ENCODE data around the gene RTCA. TPM values are rescaled to one million over a fixed set of nuclear protein-coding genes. Genes with fewer than 3 reads are reported as not detected.
"Not testable (repeated sequence)": the region's sequence is repeated elsewhere in the genome, so short reads cannot be mapped to it uniquely, and the experiment has no call there.

RTCA gene
- total RNA-seq, 1 experiment from 2014 or later = 41.7 TPM

DNA sequence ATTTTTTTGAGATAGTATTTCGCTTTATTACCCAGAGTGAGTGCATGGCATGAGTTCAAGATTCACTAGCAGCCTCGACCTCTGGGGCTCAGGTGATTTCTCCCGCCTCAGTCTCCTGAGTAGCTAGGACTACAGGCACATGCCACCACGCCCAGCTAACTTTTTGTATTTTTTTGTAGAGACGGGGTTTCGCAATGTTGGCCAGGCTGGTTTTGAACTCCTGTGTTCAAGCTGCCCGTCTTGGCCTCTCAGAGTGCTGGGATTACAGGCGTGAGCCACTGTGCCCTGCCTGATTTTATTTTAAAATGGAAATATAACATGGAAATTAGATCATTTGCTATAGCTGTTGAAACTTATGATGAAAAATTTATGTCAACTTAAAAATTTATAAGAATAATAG is 30.1 kb downstream of the RTCA start:
- Histone ChIP-seq H3K79me2 (ENCODE audit: low read length) (no peaks in the 10 kb centered on the region), H3K9me2 (replicated peaks; ENCODE audit: low read length) (no peaks in the 10 kb centered on the region), H3K4me2 (ENCODE audit: low read length) (no peak overlapping the region), H3K9ac (ENCODE audit: low read length) (no peak overlapping the region), H3K4me1 (ENCODE audit: insufficient read depth, low read length) (no peaks in the 10 kb centered on the region), H3K4me3 (ENCODE audit: low read length) (no peak overlapping the region), H3K36me3 (ENCODE audit: low read depth, low read length) (peaks cover 6% of the 10 kb centered on the region), H3K9me3 (ENCODE audit: low read length) (no peaks in the 10 kb centered on the region), H4K20me1 (ENCODE audit: low read length) (no peaks in the 10 kb centered on the region), H2AFZ (ENCODE audit: low read length) (no peak overlapping the region), H3K27ac (ENCODE audit: low read length) (no peak overlapping the region), H3F3A (ENCODE audit: low read length, unreplicated experiment) (no peaks in the 10 kb centered on the region), H3K27me3 (ENCODE audit: low read length) (no peaks in the 10 kb centered on the region)
- TF ChIP-seq EZH2phosphoT487 (IDR thresholded peaks at IDR 0.05; ENCODE audit: borderline replicate concordance, low read length) (no peak), EZH2 (IDR thresholded peaks at IDR 0.05; ENCODE audit: low read length, unreplicated experiment) (no peak)
- TF ChIP-seq, protein P1, sequence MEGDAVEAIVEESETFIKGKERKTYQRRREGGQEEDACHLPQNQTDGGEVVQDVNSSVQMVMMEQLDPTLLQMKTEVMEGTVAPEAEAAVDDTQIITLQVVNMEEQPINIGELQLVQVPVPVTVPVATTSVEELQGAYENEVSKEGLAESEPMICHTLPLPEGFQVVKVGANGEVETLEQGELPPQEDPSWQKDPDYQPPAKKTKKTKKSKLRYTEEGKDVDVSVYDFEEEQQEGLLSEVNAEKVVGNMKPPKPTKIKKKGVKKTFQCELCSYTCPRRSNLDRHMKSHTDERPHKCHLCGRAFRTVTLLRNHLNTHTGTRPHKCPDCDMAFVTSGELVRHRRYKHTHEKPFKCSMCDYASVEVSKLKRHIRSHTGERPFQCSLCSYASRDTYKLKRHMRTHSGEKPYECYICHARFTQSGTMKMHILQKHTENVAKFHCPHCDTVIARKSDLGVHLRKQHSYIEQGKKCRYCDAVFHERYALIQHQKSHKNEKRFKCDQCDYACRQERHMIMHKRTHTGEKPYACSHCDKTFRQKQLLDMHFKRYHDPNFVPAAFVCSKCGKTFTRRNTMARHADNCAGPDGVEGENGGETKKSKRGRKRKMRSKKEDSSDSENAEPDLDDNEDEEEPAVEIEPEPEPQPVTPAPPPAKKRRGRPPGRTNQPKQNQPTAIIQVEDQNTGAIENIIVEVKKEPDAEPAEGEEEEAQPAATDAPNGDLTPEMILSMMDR (conservative IDR thresholded peaks at IDR 0.05; ENCODE audit: low read depth, low read length) = no peak
- ATAC-seq = no peak
- no peak for DNase-seq
- CTCF ChIA-PET = no interaction called here
- intact Hi-C loops (cut with micrococcal nuclease) = loop anchor here (10.0 kb wide), 1 partner anchor 159 kb away; no protein-coding TSS in a partner anchor
- no TSS peak for BruUV-seq (replicated peaks)
- POLR2A ChIA-PET (ENCODE audit: unreplicated experiment) = interaction anchor here (0.7 kb wide), 1 partner anchor 71 kb away, joined by 3 read pairs; no protein-coding TSS in a partner anchor

DNA sequence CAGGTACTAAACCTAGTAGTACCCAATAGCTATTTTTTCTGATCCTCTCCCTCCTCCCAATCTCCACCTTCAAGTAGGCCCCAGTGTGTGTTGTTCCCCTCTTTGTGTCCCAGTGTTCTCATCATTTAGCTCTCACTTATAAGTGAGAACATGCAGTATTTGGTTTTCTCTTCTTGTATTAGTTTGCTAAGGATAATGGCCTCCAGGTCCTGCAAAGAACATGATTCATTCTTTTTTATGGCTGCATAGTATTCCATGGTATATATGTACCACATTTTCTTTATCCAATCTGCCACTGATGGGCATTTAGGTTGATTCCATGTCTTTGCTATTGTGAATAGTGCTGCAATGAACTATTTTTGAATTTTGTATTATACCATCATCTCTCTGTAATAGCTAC is 31.0 kb downstream of the RTCA start:
- H3K4me2 ChIP-seq (ENCODE audit: low read length); H3K4me1 ChIP-seq (ENCODE audit: insufficient read depth, low read length); POLR2A ChIA-PET (ENCODE audit: unreplicated experiment); H3K9me2 ChIP-seq (replicated peaks; ENCODE audit: low read length); H3K9me3 ChIP-seq (ENCODE audit: low read length); H3F3A ChIP-seq (ENCODE audit: low read length, unreplicated experiment); BruUV-seq (replicated peaks); H3K36me3 ChIP-seq (ENCODE audit: low read depth, low read length); H3K4me3 ChIP-seq (ENCODE audit: low read length); H2AFZ ChIP-seq (ENCODE audit: low read length); H3K27me3 ChIP-seq (ENCODE audit: low read length); H4K20me1 ChIP-seq (ENCODE audit: low read length); ATAC-seq; DNase-seq; CTCF ChIA-PET; H3K79me2 ChIP-seq (ENCODE audit: low read length); H3K9ac ChIP-seq (ENCODE audit: low read length); H3K27ac ChIP-seq (ENCODE audit: low read length): not testable (repeated sequence)
- intact Hi-C loops (cut with micrococcal nuclease) = loop anchor here (10.0 kb wide), 1 partner anchor 158 kb away; no protein-coding TSS in a partner anchor

DNA sequence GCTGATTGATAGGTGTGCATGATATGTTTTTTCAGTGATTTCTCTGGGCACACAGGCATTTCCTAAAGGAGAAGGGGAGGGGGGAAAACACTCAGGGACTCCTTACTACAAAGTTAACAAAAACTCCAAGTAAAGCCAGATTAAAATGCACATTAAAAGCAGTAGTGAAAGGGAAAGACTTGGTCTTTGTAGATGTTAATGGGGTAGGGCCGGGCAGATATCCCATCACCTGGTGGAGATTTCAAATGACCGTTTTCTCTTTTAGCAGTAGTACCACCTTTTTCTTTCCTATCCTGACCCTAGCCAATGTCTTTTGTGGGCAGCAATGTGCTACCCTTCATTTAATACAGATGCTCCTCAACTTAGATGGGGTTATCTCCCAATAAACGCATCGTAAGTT is 32.5 kb downstream of the RTCA start:
- CTCF ChIA-PET = no interaction called here
- H3K4me2 ChIP-seq (ENCODE audit: low read length) = no peak overlapping the region

More for the DNA sequence above, 32.5 kb downstream of the RTCA start:
- POLR2A ChIA-PET (ENCODE audit: unreplicated experiment) = no interaction called here
- intact Hi-C loops (cut with micrococcal nuclease) = loop anchor here (10.0 kb wide), 1 partner anchor 156 kb away; no protein-coding TSS in a partner anchor
- Histone ChIP-seq H3K9me3 (ENCODE audit: low read length) (no peaks in the 10 kb centered on the region), H3K9ac (ENCODE audit: low read length) (no peak overlapping the region), H3K4me1 (ENCODE audit: insufficient read depth, low read length) (no peaks in the 10 kb centered on the region), H3K27me3 (ENCODE audit: low read length) (no peaks in the 10 kb centered on the region), H3K36me3 (ENCODE audit: low read depth, low read length) (no peaks in the 10 kb centered on the region), H3K27ac (ENCODE audit: low read length) (no peak overlapping the region), H3F3A (ENCODE audit: low read length, unreplicated experiment) (no peaks in the 10 kb centered on the region), H3K79me2 (ENCODE audit: low read length) (no peaks in the 10 kb centered on the region), H2AFZ (ENCODE audit: low read length) (no peak overlapping the region), H4K20me1 (ENCODE audit: low read length) (no peaks in the 10 kb centered on the region), H3K4me3 (ENCODE audit: low read length) (no peak overlapping the region), H3K9me2 (replicated peaks; ENCODE audit: low read length) (no peaks in the 10 kb centered on the region)
- no TSS peak for BruUV-seq (replicated peaks)
- ATAC-seq = no peak
- no peak for DNase-seq
- TF ChIP-seq EZH2phosphoT487 (IDR thresholded peaks at IDR 0.05; ENCODE audit: borderline replicate concordance, low read length) (no peak), EZH2 (IDR thresholded peaks at IDR 0.05; ENCODE audit: low read length, unreplicated experiment) (no peak)
- TF ChIP-seq, protein P1 (conservative IDR thresholded peaks at IDR 0.05; ENCODE audit: low read depth, low read length) = no peak

All from PC-3 (cell line).